ENCODE results near the gene YIPF3. TPM values are rescaled to one million over a fixed set of nuclear protein-coding genes. Genes with fewer than 3 reads are reported as not detected.

The YIPF3 gene
- polyA plus RNA-seq, 1 donor from 2014 or later, result 244 TPM

GRCh38 chr6:43468748-43469681 is 47.7 kb downstream of the YIPF3 start:
- no peak overlapping the region for H2AFZ ChIP-seq (ENCODE audit: low read depth, low read length)
- TF ChIP-seq POLR2AphosphoS5 (IDR thresholded peaks at IDR 0.05), result no peak
- no peak for TF ChIP-seq RAD21 (conservative IDR thresholded peaks at IDR 0.05)
- no peak for TF ChIP-seq REST (IDR thresholded peaks at IDR 0.05; ENCODE audit: borderline replicate concordance)
- no peak for TF ChIP-seq TAF1 (IDR thresholded peaks at IDR 0.05; ENCODE audit: low read depth)
- no peak for TF ChIP-seq MXI1 (conservative IDR thresholded peaks at IDR 0.05; ENCODE audit: poor library complexity, severe bottlenecking)
- TF ChIP-seq SMC3 (conservative IDR thresholded peaks at IDR 0.05; ENCODE audit: poor library complexity), result no peak
- no peak for TF ChIP-seq CTCF (IDR thresholded peaks at IDR 0.05; ENCODE audit: poor library complexity, severe bottlenecking)
- TF ChIP-seq EZH2 (IDR thresholded peaks at IDR 0.05; ENCODE audit: borderline replicate concordance, insufficient read depth, low read length, poor library complexity, severe bottlenecking), result no peak
- TF ChIP-seq EP300 (conservative IDR thresholded peaks at IDR 0.05; ENCODE audit: poor library complexity, severe bottlenecking), result no peak

GRCh38 chr6:43468240-43468639 is 48.5 kb downstream of the YIPF3 start:
- no peak overlapping the region for H2AFZ ChIP-seq (ENCODE audit: low read depth, low read length)
- H3K9ac ChIP-seq (ENCODE audit: low read length), result no peak overlapping the region
- TF ChIP-seq REST (IDR thresholded peaks at IDR 0.05; ENCODE audit: borderline replicate concordance) (no peak), SMC3 (conservative IDR thresholded peaks at IDR 0.05; ENCODE audit: poor library complexity) (no peak), TAF1 (IDR thresholded peaks at IDR 0.05; ENCODE audit: low read depth) (no peak), RAD21 (conservative IDR thresholded peaks at IDR 0.05) (no peak), EP300 (conservative IDR thresholded peaks at IDR 0.05; ENCODE audit: poor library complexity, severe bottlenecking) (no peak), CTCF (IDR thresholded peaks at IDR 0.05; ENCODE audit: poor library complexity, severe bottlenecking) (no peak), EZH2 (IDR thresholded peaks at IDR 0.05; ENCODE audit: borderline replicate concordance, insufficient read depth, low read length, poor library complexity, severe bottlenecking) (no peak), POLR2AphosphoS5 (IDR thresholded peaks at IDR 0.05) (no peak), MXI1 (conservative IDR thresholded peaks at IDR 0.05; ENCODE audit: poor library complexity, severe bottlenecking) (no peak)
- H3K27ac ChIP-seq (ENCODE audit: low read length), result no peak overlapping the region
- H3K9me3 ChIP-seq (ENCODE audit: low read length), result no peaks in the 10 kb centered on the region
- no peaks in the 10 kb centered on the region for H4K20me1 ChIP-seq (ENCODE audit: insufficient read depth)
- H3K9me2 ChIP-seq (ENCODE audit: insufficient read depth, low read length), result no peaks in the 10 kb centered on the region
- H3K36me3 ChIP-seq (ENCODE audit: insufficient read depth, low read length), result no peaks in the 10 kb centered on the region
- no peaks in the 10 kb centered on the region for H3F3A ChIP-seq (ENCODE audit: insufficient read depth, low read length, poor library complexity, severe bottlenecking)
- H3K4me2 ChIP-seq (ENCODE audit: low read length), result no peak overlapping the region
- H3K27me3 ChIP-seq (ENCODE audit: insufficient read depth, low read depth, low read length), result no peaks in the 10 kb centered on the region
- H3K4me3 ChIP-seq (ENCODE audit: low read length), result no peak overlapping the region
- H3K79me2 ChIP-seq (replicated peaks; ENCODE audit: insufficient read depth, low read length), result no peaks in the 10 kb centered on the region

More at GRCh38 chr6:43468748-43469681, 47.7 kb downstream of the YIPF3 start:
- H3F3A ChIP-seq (ENCODE audit: insufficient read depth, low read length, poor library complexity, severe bottlenecking), result no peaks in the 10 kb centered on the region
- H3K9me2 ChIP-seq (ENCODE audit: insufficient read depth, low read length), result no peaks in the 10 kb centered on the region
- no peak overlapping the region for H3K9ac ChIP-seq (ENCODE audit: low read length)
- no peaks in the 10 kb centered on the region for H3K9me3 ChIP-seq (ENCODE audit: low read length)
- no peaks in the 10 kb centered on the region for H4K20me1 ChIP-seq (ENCODE audit: insufficient read depth)
- no peaks in the 10 kb centered on the region for H3K79me2 ChIP-seq (replicated peaks; ENCODE audit: insufficient read depth, low read length)
- no peak overlapping the region for H3K4me3 ChIP-seq (ENCODE audit: low read length)
- no peaks in the 10 kb centered on the region for H3K27me3 ChIP-seq (ENCODE audit: insufficient read depth, low read depth, low read length)
- H3K36me3 ChIP-seq (ENCODE audit: insufficient read depth, low read length), result no peaks in the 10 kb centered on the region
- no peak overlapping the region for H3K27ac ChIP-seq (ENCODE audit: low read length)
- H3K4me2 ChIP-seq (ENCODE audit: low read length), result no peak overlapping the region

Data from neural cell (in vitro differentiated cells).